H9 (cell line): ENCODE results near the gene ZNF583. TPM values are rescaled to one million over a fixed set of nuclear protein-coding genes. Genes with fewer than 3 reads are reported as not detected.

Experiments
- DNase-seq: peaks from one replicate; pipeline ENCODE4 v3.0.0-alpha.2; 2017
- H2AFZ ChIP-seq: one replicate; pipeline ENCODE4 v1.6.1; 2013; ENCODE audit warnings: mild to moderate bottlenecking, low read length, control low read depth, moderate library complexity
- H2AK5ac ChIP-seq: 2 replicates; pipeline ENCODE4 v1.6.1; 2013; ENCODE audit warnings: low read length, control low read depth, mixed read lengths; ENCODE audit not compliant: insufficient read length
- H2BK120ac ChIP-seq: one replicate; pipeline ENCODE4 v1.6.1; 2013; ENCODE audit warnings: low read depth, mild to moderate bottlenecking, low read length, control low read depth, inconsistent platforms; ENCODE audit not compliant: poor library complexity, severe bottlenecking
- H2BK12ac ChIP-seq: 2 replicates; pipeline ENCODE4 v1.6.1; 2013; ENCODE audit warnings: low read length, control low read depth, mixed read lengths, low read depth; ENCODE audit not compliant: insufficient read length
- H2BK15ac ChIP-seq: 2 replicates; pipeline ENCODE4 v1.6.1; 2013; ENCODE audit warnings: low read depth, low read length, control low read depth
- H2BK20ac ChIP-seq: one replicate; pipeline ENCODE4 v1.6.1; 2013; ENCODE audit warnings: low read depth, mild to moderate bottlenecking, low read length, control low read depth, inconsistent platforms; ENCODE audit not compliant: poor library complexity, severe bottlenecking
- H2BK5ac ChIP-seq: 2 replicates; pipeline ENCODE4 v1.6.1; 2013; ENCODE audit warnings: low read length, control low read depth, mixed read lengths; ENCODE audit not compliant: insufficient read length
- H3K14ac ChIP-seq: 2 replicates; pipeline ENCODE4 v1.6.1; 2013; ENCODE audit warnings: low read length, control low read depth; ENCODE audit not compliant: insufficient read depth
- H3K18ac ChIP-seq: 2 replicates; pipeline ENCODE4 v1.6.1; 2013; ENCODE audit warnings: low read depth, mild to moderate bottlenecking, mixed read lengths, low read length, control low read depth; ENCODE audit not compliant: insufficient read length
- H3K23ac ChIP-seq: 2 replicates; pipeline ENCODE4 v1.6.1; 2013; ENCODE audit warnings: low read length, control low read depth, mixed read lengths, low read depth; ENCODE audit not compliant: insufficient read length
- H3K23me2 ChIP-seq: 2 replicates; pipeline ENCODE4 v1.6.1; 2013; ENCODE audit warnings: low read depth, mild to moderate bottlenecking, mixed read lengths, low read length, control low read depth; ENCODE audit not compliant: insufficient read length, poor library complexity, severe bottlenecking
- H3K27ac ChIP-seq: 2 replicates; pipeline ENCODE4 v1.5.1; 2013; ENCODE audit warnings: low read length, control low read depth, mixed read lengths, low read depth; ENCODE audit not compliant: insufficient read length
- H3K27me3 ChIP-seq: 2 replicates; pipeline ENCODE4 v1.6.1; 2013; ENCODE audit warnings: low read length, control low read depth, inconsistent platforms; ENCODE audit not compliant: insufficient read depth
- H3K4ac ChIP-seq: 2 replicates; pipeline ENCODE4 v1.6.1; 2013; ENCODE audit warnings: low read depth, mild to moderate bottlenecking, control low read depth, inconsistent platforms, low read length, moderate library complexity
- H3K4me1 ChIP-seq: 2 replicates; pipeline ENCODE4 v1.6.1; 2013; ENCODE audit warnings: low read length, control low read depth, inconsistent platforms; ENCODE audit not compliant: insufficient read depth
- H3K4me2 ChIP-seq: 2 replicates; pipeline ENCODE4 v1.6.1; 2013; ENCODE audit warnings: low read length, control low read depth, mixed read lengths; ENCODE audit not compliant: insufficient read length, insufficient read depth
- H3K56ac ChIP-seq: 2 replicates; pipeline ENCODE4 v1.6.1; 2013; ENCODE audit warnings: low read depth, mild to moderate bottlenecking, mixed read lengths, low read length, control low read depth; ENCODE audit not compliant: insufficient read length
- H3K79me1 ChIP-seq: 2 replicates; pipeline ENCODE4 v1.6.1; 2013; ENCODE audit warnings: low read depth, mild to moderate bottlenecking, moderate library complexity, low read length, control low read depth, inconsistent platforms; ENCODE audit not compliant: insufficient read depth, poor library complexity, severe bottlenecking
- H3K79me2 ChIP-seq: 2 replicates; pipeline ENCODE4 v1.6.1; 2013; ENCODE audit warnings: low read length, control low read depth, inconsistent platforms; ENCODE audit not compliant: insufficient read depth
- H3K9ac ChIP-seq: 2 replicates; pipeline ENCODE4 v1.6.1; 2013; ENCODE audit warnings: low read length, control low read depth, mixed read lengths; ENCODE audit not compliant: insufficient read length; ENCODE audit errors: extremely low read depth
- H3K9me3 ChIP-seq: one replicate; pipeline ENCODE4 v1.6.1; 2013; ENCODE audit warnings: low read depth, low read length, inconsistent platforms; ENCODE audit not compliant: control insufficient read depth
- H3T11ph ChIP-seq: one replicate; pipeline ENCODE4 v1.6.1; 2013; ENCODE audit warnings: mild to moderate bottlenecking, low read length, control low read depth, inconsistent platforms
- H4K20me1 ChIP-seq: one replicate; pipeline ENCODE4 v1.6.1; 2013; ENCODE audit not compliant: control insufficient read depth, insufficient read length, insufficient read depth
- H4K5ac ChIP-seq: 2 replicates; pipeline ENCODE4 v1.6.1; 2013; ENCODE audit warnings: low read depth, mild to moderate bottlenecking, mixed read lengths, low read length, control low read depth; ENCODE audit not compliant: insufficient read length
- H4K8ac ChIP-seq: replicated peaks from 2 replicates; pipeline ENCODE4 v1.6.1; 2013; ENCODE audit warnings: low read length, control low read depth, mixed read lengths, low read depth; ENCODE audit not compliant: insufficient read length
- H4K91ac ChIP-seq: 2 replicates; pipeline ENCODE4 v1.6.1; 2013; ENCODE audit warnings: low read depth, mild to moderate bottlenecking, moderate library complexity, mixed read lengths, low read length, control low read depth; ENCODE audit not compliant: insufficient read length
- H3K27ac Mint-ChIP-seq, 3 experiments: 2 replicates in 2 of 3; 3 replicates in 1 of 3; pipeline ENCODE4 v1.8.0; 2020 to 2021; ENCODE audit warnings: mixed read lengths in 3 of 3, mild to moderate bottlenecking in 1 of 3, moderate library complexity in 1 of 3
- H3K27me3 Mint-ChIP-seq: 2 replicates; pipeline ENCODE4 v1.8.0; 2021; ENCODE audit warnings: low read depth, mild to moderate bottlenecking, moderate library complexity, mixed read lengths
- H3K36me3 Mint-ChIP-seq, 3 experiments: 2 replicates in 2 of 3; 3 replicates in 1 of 3; pipeline ENCODE4 v1.8.0; 2020 to 2021; ENCODE audit warnings: low read depth in 3 of 3, mixed read lengths in 3 of 3; ENCODE audit not compliant: insufficient read depth in 1 of 3
- H3K4me1 Mint-ChIP-seq, 2 experiments: 2 replicates each; pipeline ENCODE4 v1.8.0; 2020; ENCODE audit warnings: mixed read lengths in 2 of 2
- H3K4me3 Mint-ChIP-seq, 2 experiments: 2 replicates in 1 of 2; 3 replicates in 1 of 2; pipeline ENCODE4 v1.8.0; 2020 to 2021; ENCODE audit warnings: mild to moderate bottlenecking in 2 of 2, mixed read lengths in 2 of 2, moderate library complexity in 1 of 2
- H3K9me3 Mint-ChIP-seq, 2 experiments: 2 replicates in 1 of 2; 3 replicates in 1 of 2; pipeline ENCODE4 v1.8.0; 2020; ENCODE audit warnings: mild to moderate bottlenecking in 2 of 2, mixed read lengths in 2 of 2, moderate library complexity in 1 of 2
- WGBS: extraction: QIAGEN DNeasy Blood & Tissue Kit; methylation state at CpG from one replicate; pipeline ENCODE4 v1.1.7; 2013; ENCODE audit warnings: missing lambda C conversion rate, low lambda C conversion rate, mixed read lengths; ENCODE audit not compliant: insufficient read length; ENCODE audit errors: extremely low coverage; 5-methylcytosine and 5-hydroxymethylcytosine counted together
- total RNA-seq: library from RNA; stranded (reverse); gene quantifications from 2 replicates; pipeline ENCODE4 v1.2.1, GENCODE V29; 2021
- TF ChIP-seq, protein P1 (sequence below): fragments of 200-600 bp; sonication (generic); conservative IDR thresholded peaks from 3 replicates; pipeline ENCODE4 v1.8.0; 2021; ENCODE audit warnings: antibody characterized with exemption, mild to moderate bottlenecking

Gene ZNF583
- total RNA-seq, 1 experiment from 2014 or later: 3.3 TPM

GRCh38 chr19:56400485-56400884 lies 3.6 kb upstream of the ZNF583 start:
- Histone ChIP-seq H3K9ac (no peak overlapping the region), H3K18ac (no peak overlapping the region), H3K27ac (no peak overlapping the region), H3K27me3 (no peaks in the 10 kb centered on the region), H4K5ac (no peak overlapping the region), H4K20me1 (no peaks in the 10 kb centered on the region), H2BK5ac (no peak overlapping the region), H4K91ac (no peak overlapping the region), H2BK120ac (no peak overlapping the region), H3K4ac (no peak overlapping the region), H3K79me2 (no peaks in the 10 kb centered on the region; the same call in 1 of the 2 replicates), H3K4me1 (peaks cover 6% of the 10 kb centered on the region; the same call in 1 of the 2 replicates), H3T11ph (no peak overlapping the region), H3K14ac (no peak overlapping the region), H2AK5ac (no peak overlapping the region), H2BK20ac (no peak overlapping the region), H3K4me2 (no peak overlapping the region), H3K9me3 (peaks cover 3% of the 10 kb centered on the region), H2BK15ac (no peak overlapping the region), H2AFZ (no peak overlapping the region), H3K56ac (no peak overlapping the region), H3K23ac (no peak overlapping the region), H3K23me2 (peaks cover 6% of the 10 kb centered on the region), H3K79me1 (no peaks in the 10 kb centered on the region), H2BK12ac (no peak overlapping the region), H4K8ac (no peak overlapping the region)
- peaks cover 50 to 76% of the 10 kb centered on the region in 2 experiments for H3K9me3 Mint-ChIP-seq
- H3K36me3 Mint-ChIP-seq: peaks cover 57 to 62% (median 58%) of the 10 kb centered on the region in 3 experiments
- H3K27me3 Mint-ChIP-seq: peaks cover 5% of the 10 kb centered on the region
- H3K4me1 Mint-ChIP-seq: peaks cover 11 to 14% of the 10 kb centered on the region in 2 experiments
- WGBS: no CpG with 5 or more reads among the region's 4 CpGs
- no peak for DNase-seq
- TF ChIP-seq, protein P1, sequence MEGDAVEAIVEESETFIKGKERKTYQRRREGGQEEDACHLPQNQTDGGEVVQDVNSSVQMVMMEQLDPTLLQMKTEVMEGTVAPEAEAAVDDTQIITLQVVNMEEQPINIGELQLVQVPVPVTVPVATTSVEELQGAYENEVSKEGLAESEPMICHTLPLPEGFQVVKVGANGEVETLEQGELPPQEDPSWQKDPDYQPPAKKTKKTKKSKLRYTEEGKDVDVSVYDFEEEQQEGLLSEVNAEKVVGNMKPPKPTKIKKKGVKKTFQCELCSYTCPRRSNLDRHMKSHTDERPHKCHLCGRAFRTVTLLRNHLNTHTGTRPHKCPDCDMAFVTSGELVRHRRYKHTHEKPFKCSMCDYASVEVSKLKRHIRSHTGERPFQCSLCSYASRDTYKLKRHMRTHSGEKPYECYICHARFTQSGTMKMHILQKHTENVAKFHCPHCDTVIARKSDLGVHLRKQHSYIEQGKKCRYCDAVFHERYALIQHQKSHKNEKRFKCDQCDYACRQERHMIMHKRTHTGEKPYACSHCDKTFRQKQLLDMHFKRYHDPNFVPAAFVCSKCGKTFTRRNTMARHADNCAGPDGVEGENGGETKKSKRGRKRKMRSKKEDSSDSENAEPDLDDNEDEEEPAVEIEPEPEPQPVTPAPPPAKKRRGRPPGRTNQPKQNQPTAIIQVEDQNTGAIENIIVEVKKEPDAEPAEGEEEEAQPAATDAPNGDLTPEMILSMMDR: no peak
- H3K27ac Mint-ChIP-seq: no peak overlapping the region
- no peak overlapping the region for H3K4me3 Mint-ChIP-seq
